Measurements from ENCODE around the gene MEGF8.

Gene MEGF8

GRCh38 chr19:42306646-42307045 is 18.8 kb upstream of the MEGF8 start:
- DNase-seq (ENCODE audit: low read depth) = no peak

GRCh38 chr19:42309686-42310085 is 15.7 kb upstream of the MEGF8 start:
- DNase-seq (ENCODE audit: low read depth) = no peak

- DNase-seq (ENCODE audit: low read depth) = no peak
Observed at GRCh38 chr19:42311657-42312056, 13.8 kb upstream of the MEGF8 start.

GRCh38 chr19:42312370-42312769 is 13.1 kb upstream of the MEGF8 start:
- DNase-seq (ENCODE audit: low read depth) = no peak

- DNase-seq (ENCODE audit: low read depth) = no peak
Observed at GRCh38 chr19:42313096-42313839, 12.2 kb upstream of the MEGF8 start, which contains the start of gene TMEM145. TMEM145 (plus strand) TSS chr19:42313309; CDS start chr19:42313377, 68 bp downstream.

- DNase-seq (ENCODE audit: low read depth) = no peak
Observed at GRCh38 chr19:42313840-42314755, 11.3 kb upstream of the MEGF8 start.

- no peak for DNase-seq (ENCODE audit: low read depth)
Observed at GRCh38 chr19:42315024-42315423, 10.4 kb upstream of the MEGF8 start.

- DNase-seq (ENCODE audit: low read depth) = no peak
Observed at GRCh38 chr19:42316223-42317211, 8.9 kb upstream of the MEGF8 start.

- DNase-seq (ENCODE audit: low read depth) = no peak
Observed at GRCh38 chr19:42317535-42317934, 7.9 kb upstream of the MEGF8 start.

- DNase-seq (ENCODE audit: low read depth) = no peak
Observed at GRCh38 chr19:42322305-42322704, 3.1 kb upstream of the MEGF8 start.

- no peak for DNase-seq (ENCODE audit: low read depth)
Observed at GRCh38 chr19:42323473-42323851, 2.0 kb upstream of the MEGF8 start.

- DNase-seq (ENCODE audit: low read depth) = no peak
Observed at GRCh38 chr19:42323852-42324654, 1.4 kb upstream of the MEGF8 start.

GRCh38 chr19:42324655-42325307 is 654 bp upstream of the MEGF8 start:
- DNase-seq (ENCODE audit: low read depth) = no peak

GRCh38 chr19:42325896-42326771 is 699 bp downstream of the MEGF8 start:
- DNase-seq (ENCODE audit: low read depth) = no peak

- DNase-seq (ENCODE audit: low read depth) = no peak
Observed at GRCh38 chr19:42326969-42327368, 1.5 kb downstream of the MEGF8 start.

- DNase-seq (ENCODE audit: low read depth) = no peak
Observed at GRCh38 chr19:42327381-42327780, 1.9 kb downstream of the MEGF8 start.

GRCh38 chr19:42328106-42328505 is 2.7 kb downstream of the MEGF8 start:
- DNase-seq (ENCODE audit: low read depth) = no peak

- no peak for DNase-seq (ENCODE audit: low read depth)
Observed at GRCh38 chr19:42328854-42329253, 3.4 kb downstream of the MEGF8 start.

- DNase-seq (ENCODE audit: low read depth) = no peak
Observed at GRCh38 chr19:42330241-42330711, 4.8 kb downstream of the MEGF8 start.
